ENCODE results near the gene FREM2.

FREM2 gene

DNA sequence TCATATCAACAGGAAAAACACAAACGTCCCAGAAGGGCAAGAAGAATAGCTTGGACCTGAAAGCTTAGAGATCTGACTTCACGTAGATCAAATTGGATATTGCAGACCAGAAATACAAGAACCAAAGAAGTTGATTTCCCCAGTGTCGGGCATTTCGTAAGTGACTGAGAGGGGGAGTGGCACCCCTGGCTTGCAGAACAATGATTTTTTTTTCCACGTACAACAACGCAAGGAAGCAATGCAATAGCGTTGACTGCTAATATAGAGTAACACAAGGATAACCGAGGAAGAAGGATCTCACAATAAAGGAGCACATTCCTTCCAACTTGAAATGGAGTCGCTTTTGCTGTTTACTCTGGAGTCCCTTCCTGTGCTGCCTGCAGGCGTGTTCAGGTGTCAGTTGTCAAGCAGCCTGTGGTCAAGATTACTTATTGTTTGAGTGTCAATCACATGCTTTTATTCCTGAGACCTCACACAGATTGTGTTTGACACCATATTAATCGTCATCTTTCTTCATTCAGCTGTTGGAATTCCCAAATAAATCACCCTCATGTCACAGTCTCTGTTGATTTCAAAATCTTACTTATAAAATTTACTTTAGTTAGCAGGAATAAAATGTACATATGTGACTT is 139.4 kb downstream of the FREM2 start:
- no peak for DNase-seq (ENCODE audit: low read depth in 2 of 2)

- DNase-seq (ENCODE audit: low read depth in 2 of 2): no peak
Observed at GRCh38 chr13:38830442-38831045, 143.7 kb downstream of the FREM2 start.

GRCh38 chr13:38844581-38844980 is 157.7 kb downstream of the FREM2 start:
- no peak for DNase-seq (ENCODE audit: low read depth in 2 of 2)

- no peak for DNase-seq (ENCODE audit: low read depth in 2 of 2)
Observed at GRCh38 chr13:38848360-38848759, 161.5 kb downstream of the FREM2 start.

DNA sequence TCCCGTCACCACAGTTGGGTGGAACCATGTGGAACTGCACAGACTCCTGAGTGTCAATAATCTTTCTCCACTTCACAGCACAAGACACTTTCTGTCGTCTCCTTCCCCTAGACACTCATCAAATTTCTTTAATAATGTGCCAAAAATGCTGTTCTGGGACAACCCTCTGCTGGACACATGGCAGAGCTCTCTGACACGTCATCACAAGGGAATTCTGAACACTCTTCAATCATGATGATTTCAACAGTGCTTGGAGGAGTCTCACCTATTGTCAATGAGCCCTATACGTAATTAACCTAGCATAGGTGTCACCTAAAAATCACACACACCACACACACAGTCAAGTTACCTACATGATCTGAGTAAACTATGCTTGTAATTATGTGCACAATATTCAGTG is 162.4 kb downstream of the FREM2 start:
- no peak for DNase-seq (ENCODE audit: low read depth in 2 of 2)

GRCh38 chr13:38850868-38851626 is 164.2 kb downstream of the FREM2 start:
- DNase-seq (ENCODE audit: low read depth in 2 of 2): no peak

DNA sequence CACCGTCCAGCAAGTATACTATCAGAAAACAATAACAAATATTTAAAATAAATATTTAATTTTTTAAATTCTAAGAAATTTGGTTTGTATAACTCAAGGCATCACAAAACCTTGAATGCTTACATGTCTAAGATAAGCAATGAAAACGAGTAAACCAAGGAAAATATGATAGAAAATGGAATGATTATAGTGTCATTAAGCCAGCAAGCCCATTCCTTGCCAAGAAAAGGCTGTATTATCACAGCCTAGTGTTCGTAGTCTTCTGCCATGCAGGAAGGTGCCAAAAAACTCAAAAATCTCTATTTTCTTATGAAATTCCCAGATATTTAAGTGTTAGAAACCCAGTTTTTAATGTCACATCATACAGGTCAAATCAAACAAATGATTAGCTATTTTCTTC is 167.3 kb downstream of the FREM2 start:
- no peak for DNase-seq (ENCODE audit: low read depth in 2 of 2)

- no peak for DNase-seq (ENCODE audit: low read depth in 2 of 2)
Observed at GRCh38 chr13:38856065-38856464, 169.2 kb downstream of the FREM2 start.

GRCh38 chr13:38862443-38862842 is 175.6 kb downstream of the FREM2 start:
- no peak for DNase-seq (ENCODE audit: low read depth in 2 of 2)

- DNase-seq (ENCODE audit: low read depth in 2 of 2): no peak
Observed at GRCh38 chr13:38863536-38863935, 176.7 kb downstream of the FREM2 start.

- no peak for DNase-seq (ENCODE audit: low read depth in 2 of 2)
Observed at GRCh38 chr13:38866649-38867048, 179.8 kb downstream of the FREM2 start.

DNA sequence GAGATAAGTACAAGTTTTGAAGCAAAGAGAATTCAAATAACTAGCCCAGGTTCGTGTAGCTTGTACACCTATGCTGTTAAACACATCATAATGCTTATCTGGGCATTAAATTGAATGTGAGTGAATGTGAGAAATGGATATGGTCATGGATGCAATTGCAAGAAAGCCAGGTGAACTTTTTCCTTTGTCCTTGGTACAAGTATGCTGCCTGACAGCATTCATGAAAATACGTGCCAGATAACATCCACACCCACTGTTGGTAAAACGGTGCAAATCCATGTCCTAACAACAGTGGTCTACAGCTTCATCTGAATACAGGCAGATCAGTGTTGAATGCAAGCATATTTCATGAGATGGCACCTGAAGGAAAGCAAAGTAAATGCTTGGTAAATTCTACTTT is 181.5 kb downstream of the FREM2 start:
- no peak for DNase-seq (ENCODE audit: low read depth in 2 of 2)

- no peak for DNase-seq (ENCODE audit: low read depth in 2 of 2)
Observed at GRCh38 chr13:38868870-38869269, 182.0 kb downstream of the FREM2 start.

DNA sequence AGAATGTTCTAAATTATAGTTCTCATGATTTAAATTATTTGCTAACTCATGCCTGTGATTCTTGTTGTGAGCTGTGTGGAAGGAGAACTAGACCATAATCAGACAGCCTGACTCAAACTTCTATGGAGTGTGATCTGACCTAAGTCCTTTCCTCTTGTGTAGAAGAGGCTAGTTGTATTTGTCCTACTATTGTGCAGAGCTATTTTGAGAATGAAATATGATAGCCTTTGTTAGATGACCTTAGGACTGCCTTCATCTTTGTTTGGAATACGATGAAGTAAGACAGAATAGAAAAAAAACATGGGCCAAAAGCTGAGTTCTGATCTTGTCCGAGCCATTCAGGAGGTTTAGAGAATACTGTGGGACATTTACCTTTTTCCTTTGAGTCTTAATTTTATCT is 184.4 kb downstream of the FREM2 start:
- no peak for DNase-seq (ENCODE audit: low read depth in 2 of 2)

DNA sequence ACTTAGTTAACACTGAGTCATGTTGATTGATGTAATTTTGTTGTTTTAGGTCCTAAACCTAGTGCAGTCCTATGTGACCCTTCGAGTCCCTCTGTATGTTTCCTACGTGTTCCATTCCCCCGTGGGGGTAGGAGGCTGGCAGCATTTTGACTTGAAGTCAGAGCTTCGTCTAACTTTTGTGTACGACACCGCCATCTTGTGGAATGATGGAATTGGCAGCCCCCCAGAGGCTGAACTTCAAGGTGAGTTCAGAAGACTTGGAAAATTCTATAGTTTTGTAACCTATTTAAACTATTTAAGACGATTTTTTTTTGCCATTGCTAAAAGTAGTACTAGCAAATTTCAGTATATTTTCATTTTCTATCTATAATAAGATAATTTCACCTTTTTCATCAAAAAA is 185.8 kb downstream of the FREM2 start:
- peak in 1 of 2 donors; percentile 3 for DNase-seq (ENCODE audit: low read depth in 2 of 2)

- DNase-seq (ENCODE audit: low read depth in 2 of 2): no peak
Observed at GRCh38 chr13:38875186-38875875, 188.5 kb downstream of the FREM2 start.

GRCh38 chr13:38879278-38879677 is 192.4 kb downstream of the FREM2 start:
- DNase-seq (ENCODE audit: low read depth in 2 of 2): no peak

- no peak for DNase-seq (ENCODE audit: low read depth in 2 of 2)
Observed at GRCh38 chr13:38879786-38880185, 192.9 kb downstream of the FREM2 start.

DNA sequence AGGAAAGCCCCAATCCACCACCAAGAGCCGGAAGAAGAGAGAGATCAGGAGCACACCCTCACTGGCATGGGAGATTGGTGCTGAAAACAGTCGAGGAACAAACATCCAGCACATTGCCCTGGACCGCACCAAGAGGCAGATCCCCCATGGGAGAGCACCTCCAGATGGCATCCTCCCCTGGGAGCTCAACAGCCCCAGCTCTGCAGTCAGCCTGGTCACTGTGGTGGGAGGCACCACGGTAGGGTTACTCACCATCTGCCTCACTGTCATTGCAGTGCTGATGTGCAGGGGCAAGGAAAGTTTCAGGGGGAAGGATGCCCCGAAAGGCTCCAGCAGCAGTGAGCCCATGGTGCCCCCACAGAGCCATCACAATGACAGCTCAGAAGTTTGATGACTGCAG is 193.5 kb downstream of the FREM2 start:
- no peak for DNase-seq (ENCODE audit: low read depth in 2 of 2)

DNA sequence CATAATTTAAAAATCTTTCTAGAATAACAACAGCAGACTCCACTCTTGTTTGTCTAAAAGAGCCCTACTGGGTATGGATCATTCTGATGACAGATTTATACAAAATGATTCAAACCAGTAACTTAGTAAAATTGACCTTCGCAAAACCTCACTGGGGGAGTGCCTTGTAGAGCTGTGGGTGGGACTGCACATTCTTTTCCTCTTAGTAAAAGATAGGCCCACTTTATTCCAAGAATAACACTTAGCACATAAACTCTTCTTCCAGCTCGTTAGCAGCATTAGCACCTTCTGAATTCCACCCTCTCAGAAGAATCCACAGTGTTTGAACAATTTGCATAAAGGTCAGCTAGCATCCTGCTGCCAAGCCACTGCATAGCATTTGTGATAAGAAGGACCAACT is 196.9 kb downstream of the FREM2 start:
- no peak for DNase-seq (ENCODE audit: low read depth in 2 of 2)

GRCh38 chr13:38888309-38888708 is 201.4 kb downstream of the FREM2 start:
- DNase-seq (ENCODE audit: low read depth in 2 of 2): no peak

- no peak for DNase-seq (ENCODE audit: low read depth in 2 of 2)
Observed at GRCh38 chr13:38895075-38895474, 208.2 kb downstream of the FREM2 start.

DNA sequence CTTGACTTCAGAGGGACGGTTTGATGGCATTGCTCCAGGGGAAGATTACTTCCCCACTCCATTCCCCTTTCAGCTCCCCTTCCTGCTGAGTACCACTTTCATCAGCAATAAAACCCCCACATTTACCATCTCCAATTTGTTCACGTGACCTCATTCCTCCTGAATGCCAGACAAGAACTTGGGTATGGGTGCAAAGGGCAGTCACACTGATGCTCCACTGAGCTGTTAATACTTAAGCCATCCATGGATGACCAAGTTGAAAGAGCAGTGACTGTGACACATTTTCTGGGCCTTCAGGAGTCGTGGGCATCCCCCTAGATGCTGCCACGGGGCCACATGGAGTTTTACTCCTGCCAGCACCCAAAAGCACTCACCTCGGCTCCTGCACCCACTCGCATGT is 210.6 kb downstream of the FREM2 start:
- no peak for DNase-seq (ENCODE audit: low read depth in 2 of 2)

Measured in stimulated activated CD4-positive, alpha-beta T cell treated with anti-CD3 and anti-CD28 coated beads, Interleukin-1b, Interleukin-23, amount 100 ng/mL, for 4 hours (primary cell).